ENCODE results near the gene RAI14.

GRCh38 chr5:34834794-34835089 is 178.6 kb downstream of the RAI14 start:
- TF ChIP-seq CTCF (IDR thresholded peaks at IDR 0.05) (no peak), ZFX (IDR thresholded peaks at IDR 0.05; ENCODE audit: borderline replicate concordance) (no peak)
